HEK293T (cell line): ENCODE measurements around the gene ZIC1.

ENCODE experiments used
- CTCF ChIA-PET: fragments of 350-600 bp; formaldehyde crosslinking; extraction: SDS; loops from one replicate; lab custom pipeline; 2021; ENCODE audit warnings: antibody characterized with exemption, inconsistent platforms; lab: Yijun Ruan, JAX
- POLR2A ChIA-PET: fragments of 350-600 bp; formaldehyde crosslinking; extraction: SDS; loops from one replicate; lab custom pipeline; 2020; ENCODE audit warnings: antibody characterized with exemption, inconsistent platforms; lab: Yijun Ruan, JAX
- DNase-seq: peaks from one replicate; pipeline ENCODE4 v3.0.0; 2012; ENCODE audit warnings: mixed read lengths; ENCODE audit errors: extremely low spot score
- ARNT ChIP-seq: fragments of 450-650 bp; IDR thresholded peaks from 2 replicates; pipeline ENCODE4 v1.6.1; 2017; ENCODE audit warnings: mild to moderate bottlenecking
- BHLHE40 ChIP-seq: fragments of 450-650 bp; IDR thresholded peaks from 2 replicates; pipeline ENCODE4 v1.6.1; 2016; ENCODE audit warnings: mild to moderate bottlenecking, moderate library complexity, borderline replicate concordance
- CTBP1 ChIP-seq: fragments of 450-650 bp; IDR thresholded peaks from 2 replicates; pipeline ENCODE4 v1.6.1; 2016; ENCODE audit warnings: borderline replicate concordance
- ELF4 ChIP-seq: fragments of 450-650 bp; IDR thresholded peaks from 2 replicates; pipeline ENCODE4 v1.6.1; 2017; ENCODE audit warnings: antibody characterized with exemption
- FOXA1 ChIP-seq: fragments of 450-650 bp; IDR thresholded peaks from 2 replicates; pipeline ENCODE4 v1.6.1; 2016; ENCODE audit warnings: mild to moderate bottlenecking
- FOXK2 ChIP-seq: fragments of 450-650 bp; IDR thresholded peaks from 2 replicates; pipeline ENCODE4 v1.6.1; 2016; ENCODE audit warnings: mild to moderate bottlenecking
- FOXM1 ChIP-seq: fragments of 450-650 bp; IDR thresholded peaks from 2 replicates; pipeline ENCODE4 v1.6.1; 2017; ENCODE audit warnings: mild to moderate bottlenecking, borderline replicate concordance
- HDGF ChIP-seq: fragments of 450-650 bp; IDR thresholded peaks from 2 replicates; pipeline ENCODE4 v1.6.1; 2017; ENCODE audit warnings: antibody characterized with exemption, borderline replicate concordance
- L3MBTL2 ChIP-seq: fragments of 450-650 bp; conservative IDR thresholded peaks from 2 replicates; pipeline ENCODE4 v1.6.1; 2016; ENCODE audit warnings: mild to moderate bottlenecking
- LEF1 ChIP-seq: fragments of 450-650 bp; IDR thresholded peaks from 2 replicates; pipeline ENCODE4 v1.6.1; 2017; ENCODE audit warnings: mild to moderate bottlenecking, borderline replicate concordance
- NFRKB ChIP-seq: fragments of 450-650 bp; IDR thresholded peaks from 2 replicates; pipeline ENCODE4 v1.6.1; 2016; ENCODE audit warnings: mild to moderate bottlenecking, moderate library complexity
- PKNOX1 ChIP-seq: fragments of 450-650 bp; IDR thresholded peaks from 2 replicates; pipeline ENCODE4 v1.6.1; 2016
- SP1 ChIP-seq: fragments of 450-650 bp; IDR thresholded peaks from 2 replicates; pipeline ENCODE4 v1.6.1; 2017
- SUZ12 ChIP-seq: fragments of 450-650 bp; IDR thresholded peaks from 2 replicates; pipeline ENCODE4 v1.6.1; 2016; ENCODE audit warnings: mild to moderate bottlenecking
- TARDBP ChIP-seq: fragments of 450-650 bp; IDR thresholded peaks from 2 replicates; pipeline ENCODE4 v1.6.1; 2016
- ZNF384 ChIP-seq: fragments of 450-650 bp; IDR thresholded peaks from 2 replicates; pipeline ENCODE4 v1.6.1; 2016

Gene ZIC1

GRCh38 chr3:147373301-147373700, 35.9 kb upstream of the ZIC1 start:
- no peak for DNase-seq
- POLR2A ChIA-PET, result no interaction called here
- no peak for TF ChIP-seq ARNT
- no peak for TF ChIP-seq SUZ12
- no peak for TF ChIP-seq CTBP1
- TF ChIP-seq FOXA1, result no peak
- no peak for TF ChIP-seq HDGF
- no peak for TF ChIP-seq SP1
- no peak for TF ChIP-seq TARDBP
- TF ChIP-seq FOXK2, result no peak
- TF ChIP-seq BHLHE40, result no peak
- TF ChIP-seq LEF1, result no peak
- CTCF ChIA-PET, result no interaction called here

- no peak for TF ChIP-seq ELF4
- no peak for TF ChIP-seq ZNF384
- no peak for TF ChIP-seq HDGF
- TF ChIP-seq SP1, result no peak
- no peak for TF ChIP-seq LEF1
- no peak for TF ChIP-seq TARDBP
- TF ChIP-seq FOXA1, result no peak
- no peak for DNase-seq
- ChIA-PET POLR2A (no interaction called here), CTCF (no interaction called here)
Measured at GRCh38 chr3:147377412-147378367, 31.5 kb upstream of the ZIC1 start.

- CTCF ChIA-PET, result no interaction called here
- no peak for TF ChIP-seq PKNOX1
- TF ChIP-seq ZNF384, result no peak
- no peak for TF ChIP-seq LEF1
- TF ChIP-seq SP1, result no peak
- no peak for TF ChIP-seq SUZ12
- TF ChIP-seq FOXM1, result no peak
- TF ChIP-seq BHLHE40, result no peak
- no peak for TF ChIP-seq FOXK2
- no peak for TF ChIP-seq FOXA1
- TF ChIP-seq HDGF, result no peak
- no peak for TF ChIP-seq TARDBP
- no peak for TF ChIP-seq L3MBTL2
- POLR2A ChIA-PET, result no interaction called here
- no peak for DNase-seq
Measured at GRCh38 chr3:147379651-147380050, 29.5 kb upstream of the ZIC1 start.

- DNase-seq, result no peak
- ChIA-PET POLR2A (no interaction called here), CTCF (no interaction called here)
- no peak for TF ChIP-seq FOXA1
- no peak for TF ChIP-seq L3MBTL2
- no peak for TF ChIP-seq ARNT
- no peak for TF ChIP-seq ZNF384
- no peak for TF ChIP-seq NFRKB
- TF ChIP-seq FOXM1, result no peak
- no peak for TF ChIP-seq BHLHE40
- no peak for TF ChIP-seq LEF1
- TF ChIP-seq FOXK2, result no peak
- no peak for TF ChIP-seq ELF4
- TF ChIP-seq TARDBP, result no peak
- TF ChIP-seq HDGF, result no peak
- no peak for TF ChIP-seq SUZ12
- TF ChIP-seq CTBP1, result no peak
- TF ChIP-seq PKNOX1, result no peak
- TF ChIP-seq SP1, result no peak
Measured at GRCh38 chr3:147380387-147380951, 28.7 kb upstream of the ZIC1 start.

GRCh38 chr3:147380977-147381376, 28.2 kb upstream of the ZIC1 start:
- POLR2A ChIA-PET, result no interaction called here
- DNase-seq, result no peak
- CTCF ChIA-PET, result no interaction called here
- TF ChIP-seq ARNT, result no peak
- TF ChIP-seq PKNOX1, result no peak
- no peak for TF ChIP-seq ELF4

- no peak for TF ChIP-seq BHLHE40
- TF ChIP-seq FOXK2, result no peak
- TF ChIP-seq TARDBP, result no peak
- no peak for TF ChIP-seq FOXM1
- POLR2A ChIA-PET, result no interaction called here
- CTCF ChIA-PET, result no interaction called here
- no peak for DNase-seq
Measured at GRCh38 chr3:147381596-147381995, 27.6 kb upstream of the ZIC1 start.
